Naive thymus-derived CD4-positive, alpha-beta T cell (primary cell): ENCODE results near the gene KCTD2. TPM values are rescaled to one million over a fixed set of nuclear protein-coding genes. Genes with fewer than 3 reads are reported as not detected.

Experiments
- ATAC-seq: fragments of 150-1000 bp; cut with Tn5 transposase; 2 replicates; pipeline ENCODE4 v1.10.0; 2021; ENCODE audit warnings: mild to moderate bottlenecking, moderate library complexity
- CTCF ChIA-PET: fragments of 350-600 bp; sonication (Branson Sonifier 250); formaldehyde crosslinking; loops from one replicate; lab custom pipeline; 2021; ENCODE audit warnings: antibody characterized with exemption; lab: Charles Lee
- POLR2A ChIA-PET: fragments of 350-600 bp; sonication (Branson Sonifier 250); formaldehyde crosslinking; loops from one replicate; lab custom pipeline; 2021; ENCODE audit warnings: antibody characterized with exemption, inconsistent platforms; lab: Charles Lee
- DNase-seq, 9 donors: peaks; one replicate each; pipeline versions ENCODE4 v3.0.0 to v3.0.0-alpha.2; 2020 to 2022; ENCODE audit warnings: mixed read lengths in 1 of 9
- H3K27ac ChIP-seq: one replicate; pipeline ENCODE4 v1.7.0; 2013; ENCODE audit warnings: mild to moderate bottlenecking, low read depth, low read length, moderate library complexity
- H3K27me3 ChIP-seq, 2 donors: one replicate each; pipeline ENCODE4 v1.7.0; 2013; ENCODE audit warnings: low read length in 2 of 2, mild to moderate bottlenecking in 2 of 2, moderate library complexity in 2 of 2; ENCODE audit not compliant: control insufficient read depth in 2 of 2, insufficient read depth in 2 of 2
- H3K36me3 ChIP-seq, 3 experiments: 1 replicate in 2 of 3; 2 replicates in 1 of 3; pipeline ENCODE4 v1.7.0; 2013; ENCODE audit warnings: low read length in 3 of 3, mild to moderate bottlenecking in 3 of 3, moderate library complexity in 1 of 3; ENCODE audit not compliant: insufficient read depth in 3 of 3, control insufficient read depth in 2 of 3
- H3K4me1 ChIP-seq, 2 donors: one replicate each; pipeline ENCODE4 v1.7.0; 2013; ENCODE audit warnings: low read length in 2 of 2, mild to moderate bottlenecking in 2 of 2, moderate library complexity in 1 of 2; ENCODE audit not compliant: control insufficient read depth in 2 of 2, insufficient read depth in 2 of 2
- H3K4me3 ChIP-seq: 2 replicates; pipeline ENCODE4 v1.7.0; 2013; ENCODE audit warnings: mild to moderate bottlenecking, low read length
- H3K9me3 ChIP-seq, 3 experiments: 1 replicate in 2 of 3; 2 replicates in 1 of 3; pipeline ENCODE4 v1.7.0; 2013; ENCODE audit warnings: low read length in 3 of 3; ENCODE audit not compliant: control insufficient read depth in 2 of 3
- H3K27ac Mint-ChIP-seq, 9 donors: one replicate each; pipeline ENCODE4 v1.8.0; 2020 to 2022; ENCODE audit warnings: mixed read lengths in 9 of 9, mild to moderate bottlenecking in 8 of 9, moderate library complexity in 5 of 9, inconsistent platforms in 2 of 9
- H3K27me3 Mint-ChIP-seq, 5 donors: one replicate each; pipeline ENCODE4 v1.8.0; 2021 to 2022; ENCODE audit warnings: mixed read lengths in 5 of 5, mild to moderate bottlenecking in 1 of 5
- H3K36me3 Mint-ChIP-seq, 5 donors: one replicate each; pipeline ENCODE4 v1.8.0; 2020 to 2022; ENCODE audit warnings: mixed read lengths in 5 of 5, mild to moderate bottlenecking in 3 of 5, inconsistent platforms in 1 of 5
- H3K4me1 Mint-ChIP-seq, 7 donors: one replicate each; pipeline ENCODE4 v1.8.0; 2020 to 2022; ENCODE audit warnings: mixed read lengths in 7 of 7, mild to moderate bottlenecking in 3 of 7, inconsistent platforms in 1 of 7
- H3K4me3 Mint-ChIP-seq, 10 donors: one replicate each; pipeline ENCODE4 v1.8.0; 2020 to 2022; ENCODE audit warnings: mild to moderate bottlenecking in 10 of 10, mixed read lengths in 10 of 10, moderate library complexity in 6 of 10, inconsistent platforms in 2 of 10
- H3K9me3 Mint-ChIP-seq, 11 donors: one replicate each; pipeline ENCODE4 v1.8.0; 2020 to 2022; ENCODE audit warnings: mixed read lengths in 11 of 11, mild to moderate bottlenecking in 4 of 11, inconsistent platforms in 1 of 11, moderate library complexity in 1 of 11
- intact Hi-C, 2 donors: fragments of 100-400 bp; cut with micrococcal nuclease; formaldehyde crosslinking; loops; one replicate each; pipeline ENCODE4 v1.15.1; 2023
- polyA plus RNA-seq, 2 donors: library from polyadenylated mRNA; unstranded; fragments of 300-500 nt; fragmentation: Illumina TruSeq; gene quantifications; one replicate each; pipeline ENCODE4 v1.2.3, GENCODE V29; 2021
- total RNA-seq, 6 experiments: library from RNA in 5 of 6; stranded (reverse) in 5 of 6; gene quantifications; 1 replicate in 5 of 6; 2 replicates in 1 of 6; pipeline ENCODE4 v1.2.3 and lab custom pipeline; 2021 to 2026

Gene KCTD2, protein sequence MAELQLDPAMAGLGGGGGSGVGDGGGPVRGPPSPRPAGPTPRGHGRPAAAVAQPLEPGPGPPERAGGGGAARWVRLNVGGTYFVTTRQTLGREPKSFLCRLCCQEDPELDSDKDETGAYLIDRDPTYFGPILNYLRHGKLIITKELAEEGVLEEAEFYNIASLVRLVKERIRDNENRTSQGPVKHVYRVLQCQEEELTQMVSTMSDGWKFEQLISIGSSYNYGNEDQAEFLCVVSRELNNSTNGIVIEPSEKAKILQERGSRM
- total RNA-seq (10 to 100 TPM; 19.5 to 35.7 (median 23.0) TPM), polyA plus RNA-seq (1 to 10 TPM; 4.8 to 8.7 TPM), total RNA-seq (lab: John Stamatoyannopoulos, UW) (42.7 reads per million, percentile 68 among the genes with 10 or more reads in this experiment)

- peak; percentile 98 for ATAC-seq
Observed at GRCh38 chr17:75046407-75047289, at the start of gene KCTD2, which contains the start of gene ATP5PD. TSS of gene KCTD2 (plus strand) at chr17:75047225. CDS start at chr17:75047251, 26 bp downstream. TSS of gene ATP5PD (minus strand) at chr17:75046969. CDS start at chr17:75042650, 4,319 bp downstream.

GRCh38 chr17:74998783-74999182 lies 48.2 kb upstream of the KCTD2 start:
- ATAC-seq (no peak), DNase-seq (no peak)
- H3K27ac ChIP-seq, result no peak overlapping the region
- Mint-ChIP-seq H3K4me1 (peaks cover 0 to 10% (median 5%) of the 10 kb centered on the region in 7 donors), H3K27me3 (no peaks in the 10 kb centered on the region), H3K27ac (peak overlapping the region in 1 of 9 donors; percentile 12), H3K4me3 (no peak overlapping the region), H3K9me3 (peaks cover 0 to 2% (median 0%) of the 10 kb centered on the region in 11 donors), H3K36me3 (no peaks in the 10 kb centered on the region)
- ChIA-PET POLR2A (interaction anchor here (0.7 to 1.6 kb wide), 2 partner anchors 9 to 14 kb away, joined by 3 to 7 read pairs; partner anchors contain the start of gene MRPL58), CTCF (no interaction called here)
- H3K27me3 ChIP-seq, result no peaks in the 10 kb centered on the region
- H3K9me3 ChIP-seq, result no peaks in the 10 kb centered on the region
- H3K4me1 ChIP-seq, result no peaks in the 10 kb centered on the region
- no peak overlapping the region for H3K4me3 ChIP-seq
- intact Hi-C loops, result no loop called here
- no peaks in the 10 kb centered on the region for H3K36me3 ChIP-seq

More at GRCh38 chr17:75046407-75047289, at the start of gene KCTD2, which contains the start of gene ATP5PD:
- Histone ChIP-seq H3K9me3 (no peaks in the 10 kb centered on the region), H3K27me3 (no peaks in the 10 kb centered on the region), H3K4me1 (peaks cover 13 to 16% of the 10 kb centered on the region in 2 donors), H3K36me3 (peaks cover 0 to 13% (median 0%) of the 10 kb centered on the region in 3 experiments), H3K4me3 (peak within 1 kb of the TSS; percentile 77), H3K27ac (peak within 1 kb of the TSS; percentile 93)
- H3K27ac Mint-ChIP-seq, result peak within 1 kb of the TSS; percentile 92 to 99 (median 96)
- intact Hi-C loops, result loop anchor here (1.0 to 5.0 kb wide), 8 partner anchors 10 to 136 kb away; partner anchors contain the start of genes MRPL58 (in 2 of the 2), ARMC7 (in 1 of the 2), SLC16A5 (in 1 of the 2) and SUMO2 (in 1 of the 2)
- DNase-seq, result peak; percentile 82 to 93 (median 91)
- H3K36me3 Mint-ChIP-seq, result peaks cover 0 to 10% (median 6%) of the 10 kb centered on the region in 5 donors
- peaks cover 30 to 61% (median 48%) of the 10 kb centered on the region in 7 donors for H3K4me1 Mint-ChIP-seq
- POLR2A ChIA-PET, result interaction anchor here (0.6 to 4.9 kb wide), 13 partner anchors 8 to 1689 kb away, joined by 3 to 58 read pairs (median 7); partner anchors contain the start of genes MRPL58, SLC16A5 and SUMO2
- no peaks in the 10 kb centered on the region for H3K9me3 Mint-ChIP-seq
- peak within 1 kb of the TSS; percentile 95 to 99 (median 98) for H3K4me3 Mint-ChIP-seq
- CTCF ChIA-PET, result interaction anchor here (0.8 to 1.5 kb wide), 2 partner anchors 12 to 14 kb away, joined by 3 to 6 read pairs; no protein-coding TSS in a partner anchor
- no peaks in the 10 kb centered on the region for H3K27me3 Mint-ChIP-seq

DNA sequence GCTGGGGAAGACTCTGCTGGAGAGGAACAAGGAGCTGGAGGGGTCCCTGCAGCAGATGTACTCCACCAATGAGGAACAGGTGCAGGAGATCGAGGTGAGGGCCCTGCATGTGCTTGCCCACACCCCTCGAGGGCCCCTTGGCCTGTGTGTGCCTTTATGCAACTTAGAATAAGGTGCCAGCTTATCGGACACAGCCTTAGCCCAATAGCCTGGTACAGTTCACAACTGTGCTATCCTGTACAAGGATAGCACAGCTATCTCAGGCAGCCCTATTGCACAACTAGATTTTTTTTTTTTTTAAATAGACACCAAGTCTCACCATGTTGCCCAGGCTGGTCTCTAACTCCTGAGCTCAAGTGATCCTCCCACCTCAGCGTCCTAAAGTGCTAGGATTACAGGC lies 47.5 kb upstream of the KCTD2 start:
- ATAC-seq, result no peak
- ChIA-PET CTCF (interaction anchor here (0.6 kb wide), 1 partner anchor 13 kb away, joined by 3 read pairs; the partner anchor contains the start of gene MRPL58), POLR2A (interaction anchor here (0.8 to 1.6 kb wide), 5 partner anchors 11 to 226 kb away, joined by 3 to 7 read pairs (median 3); partner anchors contain the start of genes CDR2L and MRPL58)
- Mint-ChIP-seq H3K27me3 (no peaks in the 10 kb centered on the region), H3K9me3 (peaks cover 0 to 2% (median 0%) of the 10 kb centered on the region in 11 donors), H3K36me3 (no peaks in the 10 kb centered on the region), H3K27ac (no peak overlapping the region), H3K4me3 (no peak overlapping the region), H3K4me1 (peaks cover 0 to 10% (median 5%) of the 10 kb centered on the region in 7 donors)
- Histone ChIP-seq H3K27ac (no peak overlapping the region), H3K9me3 (no peaks in the 10 kb centered on the region), H3K4me1 (no peaks in the 10 kb centered on the region), H3K36me3 (no peaks in the 10 kb centered on the region), H3K27me3 (no peaks in the 10 kb centered on the region), H3K4me3 (no peak overlapping the region)
- DNase-seq, result no peak
- intact Hi-C loops, result no loop called here

DNA sequence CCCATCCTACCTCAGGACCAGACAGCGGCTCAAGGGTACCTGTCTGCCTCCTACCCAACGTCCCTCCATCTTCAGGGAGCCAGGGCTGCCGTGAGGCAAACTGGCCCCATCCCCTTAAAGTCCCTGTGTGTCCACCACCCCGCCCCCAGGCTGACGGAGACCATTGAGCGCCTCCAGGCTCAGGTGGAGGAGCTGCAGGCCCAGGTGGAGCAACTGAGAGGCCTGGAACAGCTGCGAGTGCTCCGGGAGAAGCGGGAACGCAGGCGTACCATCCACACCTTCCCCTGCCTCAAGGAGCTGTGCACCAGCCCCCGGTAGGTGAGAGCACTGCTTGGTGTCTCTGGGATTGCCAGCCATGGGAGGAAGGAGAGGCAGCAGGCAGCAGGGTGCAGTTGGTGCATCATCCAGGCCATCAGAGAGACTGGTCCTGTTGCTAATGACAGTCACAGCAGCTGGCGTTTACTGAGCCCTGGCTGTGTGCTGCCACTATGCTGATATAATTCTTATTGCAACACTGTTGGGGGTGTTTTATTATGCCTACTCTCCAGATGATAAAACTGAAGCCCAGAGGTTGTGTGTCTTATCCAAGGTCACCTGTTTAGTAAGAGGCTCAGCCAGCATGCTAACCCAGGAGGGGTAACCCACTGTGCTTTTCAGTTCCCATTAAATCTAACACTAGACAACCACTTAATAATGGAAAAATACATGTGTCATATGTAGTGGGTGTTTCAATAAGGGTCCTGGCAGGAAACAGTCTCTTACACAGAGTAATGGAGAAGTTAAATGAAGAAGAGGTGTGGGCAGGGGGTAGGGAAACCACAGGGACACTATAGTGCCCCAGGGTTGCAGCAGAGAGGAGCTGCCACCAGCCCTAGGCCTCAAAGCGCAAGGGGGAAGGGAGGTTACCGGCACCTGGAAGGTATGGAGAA lies 44.8 kb upstream of the KCTD2 start:
- Mint-ChIP-seq H3K4me3 (no peak overlapping the region), H3K4me1 (peaks cover 0 to 10% (median 5%) of the 10 kb centered on the region in 7 donors), H3K27me3 (peaks cover 0 to 5% (median 0%) of the 10 kb centered on the region in 5 donors), H3K27ac (no peak overlapping the region), H3K36me3 (no peaks in the 10 kb centered on the region), H3K9me3 (peaks cover 0 to 2% (median 0%) of the 10 kb centered on the region in 11 donors)
- Histone ChIP-seq H3K4me3 (no peak overlapping the region), H3K36me3 (no peaks in the 10 kb centered on the region), H3K27ac (no peak overlapping the region), H3K27me3 (no peaks in the 10 kb centered on the region), H3K9me3 (no peaks in the 10 kb centered on the region), H3K4me1 (no peaks in the 10 kb centered on the region)
- intact Hi-C loops, result no loop called here
- DNase-seq (no peak), ATAC-seq (no peak)
- ChIA-PET POLR2A (interaction anchor here (0.5 kb wide), 1 partner anchor 196 kb away, joined by 4 read pairs; no protein-coding TSS in a partner anchor), CTCF (no interaction called here)

DNA sequence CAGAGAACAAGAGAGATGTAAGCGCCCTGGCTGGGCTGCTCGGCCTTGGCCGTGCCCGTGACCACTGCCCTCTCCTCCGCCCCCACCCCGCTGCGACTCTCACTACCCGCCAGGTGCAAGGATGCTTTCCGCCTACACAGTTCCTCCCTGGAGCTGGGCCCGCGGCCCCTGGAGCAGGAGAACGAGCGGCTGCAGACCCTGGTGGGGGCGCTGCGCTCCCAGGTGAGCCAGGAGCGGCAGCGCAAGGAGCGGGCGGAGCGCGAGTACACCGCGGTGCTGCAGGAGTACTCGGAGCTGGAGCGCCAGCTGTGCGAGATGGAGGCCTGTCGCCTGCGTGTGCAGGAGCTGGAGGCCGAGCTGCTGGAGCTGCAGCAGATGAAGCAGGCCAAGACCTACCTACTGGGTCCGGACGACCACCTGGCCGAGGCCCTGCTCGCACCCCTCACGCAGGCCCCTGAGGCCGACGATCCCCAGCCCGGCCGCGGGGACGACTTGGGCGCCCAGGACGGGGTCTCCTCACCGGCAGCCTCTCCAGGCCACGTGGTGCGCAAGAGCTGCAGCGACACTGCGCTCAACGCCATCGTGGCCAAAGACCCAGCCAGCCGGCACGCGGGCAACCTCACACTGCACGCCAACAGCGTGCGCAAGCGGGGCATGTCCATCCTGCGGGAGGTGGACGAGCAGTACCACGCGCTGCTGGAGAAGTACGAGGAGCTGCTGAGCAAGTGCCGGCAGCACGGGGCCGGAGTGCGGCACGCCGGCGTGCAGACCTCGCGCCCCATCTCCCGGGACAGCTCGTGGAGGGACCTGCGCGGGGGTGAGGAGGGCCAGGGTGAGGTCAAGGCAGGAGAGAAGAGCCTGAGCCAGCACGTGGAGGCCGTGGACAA lies 43.7 kb upstream of the KCTD2 start:
- POLR2A ChIA-PET, result interaction anchor here (0.7 kb wide), 1 partner anchor 39 kb away, joined by 3 read pairs; no protein-coding TSS in a partner anchor
- no peaks in the 10 kb centered on the region for H3K9me3 ChIP-seq
- no peaks in the 10 kb centered on the region for H3K27me3 ChIP-seq
- H3K4me3 Mint-ChIP-seq, result no peak overlapping the region
- no peak overlapping the region for H3K27ac ChIP-seq
- no peaks in the 10 kb centered on the region for H3K36me3 Mint-ChIP-seq
- H3K4me1 ChIP-seq, result no peaks in the 10 kb centered on the region
- no peaks in the 10 kb centered on the region for H3K9me3 Mint-ChIP-seq
- H3K4me1 Mint-ChIP-seq, result peaks cover 0 to 9% (median 3%) of the 10 kb centered on the region in 7 donors
- no peak overlapping the region for H3K4me3 ChIP-seq
- no peak for DNase-seq
- no peak for ATAC-seq
- CTCF ChIA-PET, result interaction anchor here (1.0 kb wide), 1 partner anchor 111 kb away, joined by 3 read pairs; no protein-coding TSS in a partner anchor
- no peaks in the 10 kb centered on the region for H3K36me3 ChIP-seq
- intact Hi-C loops, result no loop called here
- H3K27ac Mint-ChIP-seq, result no peak overlapping the region
- peaks cover 0 to 5% (median 0%) of the 10 kb centered on the region in 5 donors for H3K27me3 Mint-ChIP-seq
